Esophagus squamous epithelium (tissue), 5 donors: ENCODE results near the gene CD59. TPM values are rescaled to one million over a fixed set of nuclear protein-coding genes. Genes with fewer than 3 reads are reported as not detected.
"Not testable (repeated sequence)": the region's sequence is repeated elsewhere in the genome, so short reads cannot be mapped to it uniquely, and the experiment has no call there.

Experiments
- DNase-seq: peaks from one replicate; lab custom pipeline; 2025; lab: John Stamatoyannopoulos, UW
- H3K27ac ChIP-seq, 4 donors: fragments of 200-600 bp; sonication (generic); one replicate each; pipeline ENCODE4 v1.5.1; 2016 to 2019; ENCODE audit warnings: mild to moderate bottlenecking in 1 of 4
- H3K27me3 ChIP-seq, 4 donors: fragments of 200-600 bp; sonication (generic); 1 replicate in 3 of 4; 2 replicates in 1 of 4; pipeline versions ENCODE4 v1.5.1 to v1.6.0; 2017 to 2021; ENCODE audit warnings: antibody characterized with exemption in 1 of 4
- H3K36me3 ChIP-seq, 3 donors: fragments of 200-600 bp; sonication (generic); one replicate each; pipeline ENCODE4 v1.5.1; 2016 to 2019
- H3K4me1 ChIP-seq, 3 donors: fragments of 200-600 bp; sonication (generic); one replicate each; pipeline ENCODE4 v1.5.1; 2017 to 2019
- H3K4me3 ChIP-seq, 4 donors: fragments of 200-600 bp; sonication (generic); 1 replicate in 3 of 4; 2 replicates in 1 of 4; pipeline ENCODE4 v1.5.1; 2016 to 2019; ENCODE audit warnings: mild to moderate bottlenecking in 2 of 4, moderate library complexity in 1 of 4
- H3K9me3 ChIP-seq, 3 donors: fragments of 200-600 bp; sonication (generic); one replicate each; pipeline ENCODE4 v1.5.1; 2016 to 2019
- POLR2A ChIP-seq, 4 donors: fragments of 450-650 bp; IDR thresholded peaks; one replicate each; pipeline ENCODE4 v1.6.1; 2017; ENCODE audit warnings: antibody characterized with exemption in 4 of 4, mild to moderate bottlenecking in 4 of 4, moderate library complexity in 3 of 4
- WGBS, 2 donors: methylation state at CpG; one replicate each; pipeline ENCODE4 v1.1.5; 2018; 5-methylcytosine and 5-hydroxymethylcytosine counted together
- intact Hi-C: fragments of 100-400 bp; cut with DNase I; formaldehyde crosslinking; loops from one replicate; pipeline ENCODE4 v1.15.0; 2022
- total RNA-seq, 4 donors: library from RNA; depleted of rRNA; stranded (reverse); fragments of >200 nt; gene quantifications; one replicate each; pipeline ENCODE4 v1.1.0, GENCODE V29; 2016
- TF ChIP-seq, protein P1 (sequence below), 6 experiments: fragments of 450-650 bp in 4 of 6; fragments of 200-600 bp in 2 of 6; sonication (generic) in 2 of 6; IDR thresholded peaks; one replicate each; pipeline ENCODE4 v1.5.1; 2016 to 2019; ENCODE audit warnings: antibody characterized with exemption in 6 of 6, mild to moderate bottlenecking in 4 of 6, moderate library complexity in 4 of 6
- donor health status: DM: yes; HTN: yes; CAD: no.

The CD59 gene
- total RNA-seq, 4 donors from 2014 or later: 191 to 525 (median 339) TPM

DNA sequence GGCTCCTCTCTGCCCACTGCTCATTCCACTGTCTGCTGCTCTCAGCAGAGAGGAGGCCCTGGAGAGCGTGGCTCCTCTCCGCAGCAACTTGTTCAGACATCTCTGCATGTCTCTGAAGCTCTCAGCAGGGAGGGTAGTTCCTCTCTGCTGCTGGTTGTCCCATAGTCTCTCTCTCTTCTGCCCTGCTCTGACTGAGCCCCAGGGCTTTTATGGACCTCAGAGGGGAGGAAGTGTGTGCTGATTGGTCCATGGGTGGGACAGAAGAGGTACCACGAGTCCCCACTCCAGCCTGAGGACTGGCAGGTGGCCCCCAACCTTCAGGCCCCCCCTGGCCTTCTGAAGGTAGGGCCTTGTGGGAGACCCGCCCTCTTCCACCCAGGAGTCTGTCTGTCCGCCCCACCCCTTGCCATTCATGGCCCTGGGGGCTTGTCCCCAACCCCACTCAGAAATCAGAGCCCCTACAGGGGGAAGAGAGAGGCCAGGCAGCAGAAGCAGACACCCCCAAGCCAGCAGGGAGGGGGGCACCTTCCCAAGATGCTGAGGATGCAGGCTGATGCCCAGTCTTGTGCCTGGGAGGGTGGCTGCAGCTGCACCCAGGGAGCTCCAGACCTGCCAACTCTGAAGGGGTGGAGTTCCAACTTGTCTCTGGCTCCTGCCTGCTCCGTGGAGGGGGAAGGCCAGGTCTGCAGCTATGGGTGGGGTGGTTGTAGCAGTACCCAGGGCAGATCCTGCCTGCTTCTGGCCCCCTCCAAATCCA lies 70.7 kb downstream of the CD59 start:
- intact Hi-C loops: no loop called here
- no peaks in the 10 kb centered on the region for H3K9me3 ChIP-seq
- no peak for DNase-seq
- no peak overlapping the region for H3K4me3 ChIP-seq
- H3K4me1 ChIP-seq: peaks cover 13 to 64% (median 18%) of the 10 kb centered on the region in 3 donors
- peak overlapping the region; percentile 69 to 84 (median 74) for H3K27ac ChIP-seq
- no peaks in the 10 kb centered on the region for H3K27me3 ChIP-seq
- H3K36me3 ChIP-seq: no peaks in the 10 kb centered on the region
- TF ChIP-seq, protein P1, sequence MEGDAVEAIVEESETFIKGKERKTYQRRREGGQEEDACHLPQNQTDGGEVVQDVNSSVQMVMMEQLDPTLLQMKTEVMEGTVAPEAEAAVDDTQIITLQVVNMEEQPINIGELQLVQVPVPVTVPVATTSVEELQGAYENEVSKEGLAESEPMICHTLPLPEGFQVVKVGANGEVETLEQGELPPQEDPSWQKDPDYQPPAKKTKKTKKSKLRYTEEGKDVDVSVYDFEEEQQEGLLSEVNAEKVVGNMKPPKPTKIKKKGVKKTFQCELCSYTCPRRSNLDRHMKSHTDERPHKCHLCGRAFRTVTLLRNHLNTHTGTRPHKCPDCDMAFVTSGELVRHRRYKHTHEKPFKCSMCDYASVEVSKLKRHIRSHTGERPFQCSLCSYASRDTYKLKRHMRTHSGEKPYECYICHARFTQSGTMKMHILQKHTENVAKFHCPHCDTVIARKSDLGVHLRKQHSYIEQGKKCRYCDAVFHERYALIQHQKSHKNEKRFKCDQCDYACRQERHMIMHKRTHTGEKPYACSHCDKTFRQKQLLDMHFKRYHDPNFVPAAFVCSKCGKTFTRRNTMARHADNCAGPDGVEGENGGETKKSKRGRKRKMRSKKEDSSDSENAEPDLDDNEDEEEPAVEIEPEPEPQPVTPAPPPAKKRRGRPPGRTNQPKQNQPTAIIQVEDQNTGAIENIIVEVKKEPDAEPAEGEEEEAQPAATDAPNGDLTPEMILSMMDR (IDR thresholded peaks at IDR 0.05): no peak
- no peak for TF ChIP-seq POLR2A (IDR thresholded peaks at IDR 0.05)
- 51 to 63% methylated on average over 3 of the region's 6 CpGs for WGBS, 2 donors

DNA sequence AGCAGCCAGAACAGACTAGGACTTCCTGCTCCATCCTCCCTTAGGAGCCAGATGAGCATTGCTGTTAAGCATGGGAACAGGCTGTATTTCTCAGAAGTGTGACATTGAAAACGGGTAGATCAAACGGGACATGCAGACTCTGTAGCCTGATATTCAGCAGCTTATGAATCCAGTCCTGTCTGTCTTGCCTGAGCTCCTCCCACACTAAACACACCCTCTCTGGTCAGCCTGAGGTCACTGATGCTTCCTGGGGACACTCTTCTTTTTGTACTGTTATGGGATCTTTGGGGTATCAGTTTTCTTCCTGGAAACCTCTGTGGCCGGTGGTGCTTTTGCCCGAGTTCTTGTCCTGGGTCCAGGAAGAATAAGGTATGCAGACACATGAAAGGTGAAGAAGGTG lies 71.4 kb downstream of the CD59 start:
- Histone ChIP-seq H3K27ac (peak overlapping the region; percentile 69 to 84 (median 74)), H3K36me3 (no peaks in the 10 kb centered on the region), H3K27me3 (no peaks in the 10 kb centered on the region), H3K9me3 (no peaks in the 10 kb centered on the region), H3K4me1 (peaks cover 13 to 57% (median 18%) of the 10 kb centered on the region in 3 donors), H3K4me3 (no peak overlapping the region)
- TF ChIP-seq, protein P1 (IDR thresholded peaks at IDR 0.05): no peak
- TF ChIP-seq POLR2A (IDR thresholded peaks at IDR 0.05): no peak
- intact Hi-C loops: no loop called here
- WGBS, 2 donors: 47 to 71% methylated on average over 3 to 4 of the region's 4 CpGs
- no peak for DNase-seq

DNA sequence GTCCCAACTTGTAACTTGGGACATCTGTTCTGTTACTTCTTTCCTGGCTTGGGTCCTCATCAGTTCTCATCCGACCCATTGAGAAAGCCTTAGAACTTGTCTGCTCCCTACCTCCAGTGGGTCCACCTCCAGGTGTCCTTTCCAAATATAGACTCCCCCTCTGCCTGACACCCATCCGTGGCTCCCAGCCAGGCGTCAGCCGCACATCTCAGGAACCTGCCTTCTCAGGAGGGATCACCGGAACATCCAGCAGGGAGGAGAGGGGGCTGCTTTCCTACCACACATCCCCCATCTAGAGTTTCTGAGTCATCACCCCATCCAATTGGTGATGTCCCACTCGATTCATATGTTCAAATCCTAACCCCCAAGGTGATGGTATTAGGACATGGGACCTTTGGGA lies 72.1 kb downstream of the CD59 start:
- intact Hi-C loops: no loop called here
- Histone ChIP-seq H3K27me3 (no peaks in the 10 kb centered on the region), H3K36me3 (no peaks in the 10 kb centered on the region), H3K9me3 (no peaks in the 10 kb centered on the region), H3K4me3 (no peak overlapping the region), H3K27ac (peak overlapping the region in 3 of 4 donors; percentile 4 to 84 (median 69)), H3K4me1 (peaks cover 13 to 51% (median 18%) of the 10 kb centered on the region in 3 donors)
- no peak for DNase-seq
- TF ChIP-seq, protein P1 (IDR thresholded peaks at IDR 0.05): no peak
- TF ChIP-seq POLR2A (IDR thresholded peaks at IDR 0.05): no peak
- WGBS, 2 donors: 92 to 94% methylated on average over 2 to 4 of the region's 6 CpGs

DNA sequence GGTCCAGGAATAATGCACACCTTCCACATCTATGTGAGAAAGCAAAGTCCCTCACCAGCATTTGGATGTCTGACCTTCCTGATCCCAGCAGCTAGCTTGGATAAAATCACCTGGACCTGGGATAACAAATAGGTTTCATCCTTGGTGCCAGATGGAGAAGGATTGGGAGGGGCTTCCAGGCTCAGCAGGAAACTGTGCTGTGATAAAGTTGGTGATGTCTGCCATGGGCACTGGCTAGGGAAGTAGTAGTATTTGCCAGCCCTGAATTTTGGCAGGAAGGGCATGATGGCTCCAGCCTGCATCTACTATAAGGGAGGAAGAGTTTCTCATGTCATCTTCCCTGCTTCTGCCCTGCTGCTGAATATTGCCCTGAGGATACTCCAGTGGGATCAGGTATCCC lies 73.1 kb downstream of the CD59 start:
- DNase-seq: no peak
- Histone ChIP-seq H3K27ac (no peak overlapping the region), H3K9me3 (no peaks in the 10 kb centered on the region), H3K36me3 (no peaks in the 10 kb centered on the region), H3K27me3 (no peaks in the 10 kb centered on the region), H3K4me3 (no peak overlapping the region), H3K4me1 (peaks cover 13 to 40% (median 18%) of the 10 kb centered on the region in 3 donors)
- intact Hi-C loops: no loop called here
- no peak for TF ChIP-seq POLR2A (IDR thresholded peaks at IDR 0.05)
- TF ChIP-seq, protein P1 (IDR thresholded peaks at IDR 0.05): no peak

DNA sequence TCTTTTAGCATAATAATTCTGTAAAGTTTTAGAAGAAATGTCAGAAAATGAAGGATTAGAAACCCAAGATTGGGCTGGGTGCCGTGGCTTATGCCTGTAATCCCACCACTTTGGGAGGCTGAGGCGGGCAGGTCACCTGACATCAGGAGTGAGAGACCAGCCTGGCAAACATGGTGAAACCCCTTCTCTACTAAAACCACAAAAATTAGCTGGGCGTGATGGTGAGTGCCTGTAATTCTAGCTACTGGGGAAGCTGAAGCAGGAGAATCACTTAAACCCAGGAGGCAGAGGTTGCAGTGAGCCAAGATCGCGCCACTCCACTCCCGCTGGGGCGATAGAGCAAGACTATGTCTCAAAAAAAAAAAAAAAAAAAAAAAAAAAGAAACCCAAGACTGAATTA lies 74.7 kb downstream of the CD59 start:
- H3K4me1 ChIP-seq: peaks cover 13 to 31% (median 20%) of the 10 kb centered on the region in 3 donors
- H3K9me3 ChIP-seq, H3K27ac ChIP-seq, H3K4me3 ChIP-seq, H3K27me3 ChIP-seq, DNase-seq, intact Hi-C loops, H3K36me3 ChIP-seq: not testable (repeated sequence)
- WGBS, 2 donors: 87 to 93% methylated on average over 7 of the region's 7 CpGs
